Measurements from ENCODE around the gene MLLT3.
A peak's percentile ranks its signal among the peaks of the same experiment; 100 is the strongest.

MLLT3 gene

DNA sequence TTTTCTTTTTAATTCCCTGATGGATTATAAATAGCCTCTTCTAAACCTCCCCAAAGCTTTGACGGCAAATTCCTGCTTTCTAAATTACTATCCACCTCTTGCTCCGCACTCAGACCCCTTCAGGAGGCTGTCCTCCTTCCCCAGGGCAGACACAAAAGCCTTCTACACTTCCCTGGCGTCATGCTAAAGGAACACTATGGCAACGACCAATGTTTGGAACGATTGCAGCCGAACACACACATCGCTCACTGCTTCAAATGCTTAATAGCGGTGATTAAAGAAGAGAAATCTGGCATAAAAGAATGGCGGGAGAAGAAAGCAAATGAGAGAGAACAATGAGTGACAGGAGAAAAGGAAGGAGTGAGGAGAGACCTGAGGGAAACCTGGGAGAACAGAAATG is 297.3 kb downstream of the MLLT3 start:
- DNase-seq = no peak

DNA sequence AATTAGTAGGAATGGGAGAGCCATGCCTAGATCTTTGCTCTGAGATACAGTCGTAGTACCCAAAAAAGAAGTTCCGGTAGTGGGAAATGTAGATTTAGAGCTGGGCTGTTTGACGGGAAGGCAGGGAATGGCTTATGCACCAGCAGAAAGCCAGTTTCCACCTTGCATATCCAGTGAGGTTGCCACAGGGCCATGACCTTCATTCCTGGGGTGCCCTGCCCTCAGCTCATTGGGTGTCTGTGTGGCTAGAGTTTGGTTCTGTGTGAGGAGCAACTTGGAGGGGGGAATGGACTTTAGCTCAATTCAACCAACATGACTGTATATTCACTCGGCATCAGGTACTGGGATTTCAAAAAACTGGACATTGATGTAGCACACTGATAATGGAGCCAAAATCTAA is 300.1 kb downstream of the MLLT3 start:
- DNase-seq = no peak

DNA sequence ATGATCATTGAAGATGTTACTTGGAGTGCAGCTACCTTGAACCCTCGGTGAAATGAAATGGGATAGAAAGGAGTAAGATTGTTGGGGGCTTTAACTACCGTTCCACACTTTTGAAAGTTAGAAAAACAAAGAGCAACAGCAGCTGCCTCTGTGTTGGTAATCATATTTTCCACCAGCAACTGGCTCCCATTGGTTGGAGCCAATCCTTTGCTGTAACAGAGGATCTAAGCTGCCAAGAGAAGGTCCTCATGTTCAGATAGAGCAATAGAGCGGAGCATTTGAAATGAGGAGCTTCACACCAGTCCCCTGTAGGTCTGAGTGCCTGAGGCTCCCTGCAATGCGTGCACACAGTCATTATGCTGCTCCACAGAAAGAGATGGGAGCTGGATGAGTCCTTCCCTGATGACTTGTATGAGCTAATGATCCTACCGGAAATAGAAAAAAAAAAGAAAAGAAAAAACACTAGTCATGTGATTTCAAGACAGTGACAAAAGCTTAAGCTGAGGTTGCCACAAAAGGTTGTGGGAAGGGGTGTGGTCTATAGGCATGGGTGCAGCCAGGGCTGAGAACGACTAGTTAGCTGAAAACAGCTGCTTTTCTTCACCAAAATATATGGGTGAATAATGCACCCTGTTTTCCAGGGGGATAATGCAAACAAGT is 300.7 kb downstream of the MLLT3 start:
- DNase-seq = peak in 1 of 2 experiments; percentile 4

DNA sequence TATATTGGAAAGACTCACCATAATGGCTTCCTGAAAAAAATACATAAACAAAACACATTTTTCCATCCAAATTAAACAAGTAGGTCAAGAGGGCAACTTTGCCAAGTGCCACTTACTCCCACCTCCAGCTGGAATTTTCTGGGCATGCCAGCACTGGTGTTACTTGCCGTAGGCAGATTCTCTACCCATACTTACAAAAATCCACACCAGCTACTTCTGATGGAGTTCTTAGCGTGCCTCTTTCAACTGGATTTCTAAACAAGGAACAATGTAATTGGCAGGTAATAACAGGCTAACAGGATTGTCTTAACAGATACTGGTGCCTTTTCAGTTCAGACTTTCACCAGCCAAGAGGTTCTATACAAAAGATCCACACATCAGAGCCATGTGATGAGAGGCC is 301.4 kb downstream of the MLLT3 start:
- no peak for DNase-seq

DNA sequence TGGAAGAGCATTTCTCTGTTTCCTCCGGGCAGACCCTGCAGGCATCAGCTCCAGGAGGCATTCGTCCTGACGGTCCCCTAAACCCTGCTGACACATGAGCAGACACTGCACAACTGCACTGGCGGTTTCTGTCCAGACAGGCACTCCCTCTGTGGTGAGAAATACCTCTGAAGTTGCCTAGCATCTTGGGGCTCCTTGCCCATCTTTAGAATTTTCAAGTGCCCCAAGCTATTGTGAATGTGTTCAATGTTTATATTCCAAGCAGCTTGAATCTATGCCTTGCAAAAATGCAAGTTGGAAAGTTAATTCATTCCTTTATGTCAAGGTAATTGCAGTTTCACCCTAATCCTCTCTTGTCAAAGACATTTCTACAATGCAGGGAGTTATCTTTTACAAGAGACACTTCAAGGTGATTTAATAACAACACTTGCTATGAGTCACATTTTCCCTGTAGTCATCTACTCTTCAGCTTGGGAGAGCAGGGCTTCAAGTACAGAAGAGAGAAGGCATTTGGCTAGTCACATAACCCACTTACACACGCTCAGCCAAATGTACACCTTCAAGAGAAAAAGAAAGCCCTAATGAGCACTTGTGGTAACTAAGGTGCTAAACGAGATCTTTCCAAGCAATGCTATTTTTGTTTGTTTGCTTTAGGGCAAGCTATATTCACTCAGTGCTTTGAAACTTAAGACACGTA is 302.5 kb downstream of the MLLT3 start:
- DNase-seq = no peak

DNA sequence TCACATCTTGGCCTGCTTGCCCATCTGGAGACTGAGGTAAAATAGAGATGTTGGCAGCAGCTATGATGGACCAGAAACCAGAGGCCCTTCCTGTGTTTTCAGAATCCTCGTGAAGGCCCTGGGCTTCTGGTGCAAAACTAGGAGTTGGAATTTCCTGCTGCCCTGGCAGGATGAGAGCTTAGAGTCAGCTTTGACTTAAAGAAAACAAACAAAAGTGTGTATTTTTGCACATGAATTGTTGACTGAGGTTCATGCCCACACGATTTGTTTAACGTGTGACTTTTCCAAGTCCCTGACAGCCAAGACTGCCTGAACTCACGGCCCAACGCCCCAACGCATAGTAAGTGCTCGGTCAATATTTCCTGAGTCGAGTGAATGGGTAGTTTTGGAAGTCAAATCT is 303.1 kb downstream of the MLLT3 start:
- no peak for DNase-seq

DNA sequence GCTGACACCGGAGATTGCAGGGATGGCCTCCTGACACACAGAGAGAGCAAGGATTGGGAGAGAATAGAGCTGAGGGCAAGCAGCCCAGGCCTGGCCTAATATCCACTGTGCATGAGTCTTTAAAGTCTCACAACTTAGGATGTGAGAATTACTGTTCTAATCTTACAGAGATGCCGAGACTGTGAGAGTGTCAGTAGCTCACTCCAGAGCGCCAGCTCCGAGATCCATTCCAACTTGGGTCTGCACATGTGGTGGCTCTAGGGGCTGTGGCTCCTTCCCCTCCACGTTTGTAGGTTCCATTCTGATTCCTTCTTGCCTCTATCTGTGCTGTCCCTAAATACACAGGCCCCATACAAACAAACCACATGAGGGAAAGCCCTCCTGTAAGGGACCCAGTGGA is 304.6 kb downstream of the MLLT3 start:
- DNase-seq = no peak

GRCh38 chr9:20316372-20316771 is 305.9 kb downstream of the MLLT3 start:
- DNase-seq = no peak

GRCh38 chr9:20315677-20316076 is 306.6 kb downstream of the MLLT3 start:
- DNase-seq = no peak

- DNase-seq = no peak
Observed at GRCh38 chr9:20314981-20315380, 307.3 kb downstream of the MLLT3 start.

DNA sequence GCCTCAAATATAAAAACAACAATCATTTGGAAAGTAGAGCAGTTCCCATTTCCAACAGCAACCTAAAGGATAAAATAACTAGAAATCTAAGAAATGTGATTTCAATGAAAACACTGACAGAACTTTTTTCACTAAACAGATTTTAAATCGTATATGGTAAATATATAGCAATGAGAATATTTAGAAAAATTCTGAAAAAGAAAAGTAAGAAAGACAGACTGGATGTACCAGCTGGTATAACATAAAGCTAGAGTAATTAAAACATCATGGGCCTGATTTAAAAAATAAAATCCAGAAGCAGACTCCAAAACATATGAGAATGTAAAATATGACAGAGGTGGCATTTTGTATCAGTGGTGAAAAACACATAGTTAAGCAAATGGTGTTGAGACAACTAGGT is 308.9 kb downstream of the MLLT3 start:
- no peak for DNase-seq

DNA sequence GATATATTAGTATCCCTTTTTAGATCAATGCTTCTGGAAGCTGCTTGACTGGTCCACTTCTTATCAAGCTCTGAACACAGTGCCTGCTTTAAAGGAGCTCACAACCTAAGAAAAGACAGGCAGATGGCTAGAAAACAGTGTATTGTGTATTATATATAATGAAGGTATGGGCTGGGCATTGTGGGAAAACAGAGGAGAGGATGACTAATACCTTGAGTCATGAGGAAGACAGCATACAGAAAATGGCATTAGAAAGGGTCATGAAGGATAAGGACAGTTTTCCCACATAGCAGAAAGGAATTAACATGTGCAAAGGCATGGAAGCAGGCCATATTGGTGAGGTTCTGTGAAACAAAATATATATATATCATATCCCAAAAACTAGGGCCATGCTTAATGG is 309.6 kb downstream of the MLLT3 start:
- DNase-seq = no peak

DNA sequence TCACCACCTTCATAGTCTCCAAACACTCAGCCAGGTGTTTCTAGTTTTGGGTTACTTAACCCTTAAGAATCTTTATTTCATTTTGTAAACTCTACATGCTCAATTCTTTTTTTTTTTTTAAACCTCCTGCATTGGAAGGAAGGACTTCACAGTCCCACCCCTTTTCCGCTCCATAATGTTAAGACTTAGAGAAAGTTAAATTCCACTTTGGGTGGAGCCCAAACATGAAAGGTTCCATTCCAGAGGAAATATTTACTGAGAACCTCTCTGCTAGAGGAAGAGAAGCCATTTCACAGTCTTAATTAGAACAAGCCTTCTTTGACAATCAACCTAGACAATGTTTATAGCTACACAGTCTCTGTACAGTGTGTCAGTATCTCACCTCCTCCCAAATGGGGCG is 312.3 kb downstream of the MLLT3 start:
- no peak for DNase-seq

- no peak for DNase-seq
Observed at GRCh38 chr9:20309124-20309523, 313.2 kb downstream of the MLLT3 start.

GRCh38 chr9:20307621-20308020 is 314.7 kb downstream of the MLLT3 start:
- no peak for DNase-seq

DNA sequence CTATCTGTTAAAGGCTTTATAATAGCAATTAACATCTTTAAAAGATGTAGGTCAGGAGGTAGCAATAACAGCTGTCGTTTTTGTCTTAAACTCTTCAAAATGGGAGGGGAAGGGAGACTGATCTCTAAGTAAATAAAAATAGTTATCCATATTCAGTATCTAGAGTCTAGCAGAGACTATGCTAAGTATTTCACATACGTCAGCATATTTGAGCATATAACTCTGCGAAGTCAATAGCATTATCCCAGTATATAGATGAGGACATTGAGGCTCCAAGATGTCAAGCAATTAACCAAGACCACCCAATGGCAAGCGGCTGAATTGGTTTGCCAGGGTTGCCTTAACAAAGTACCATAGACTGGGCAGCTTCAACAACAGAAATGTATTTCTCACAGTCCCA is 316.8 kb downstream of the MLLT3 start:
- DNase-seq = no peak

DNA sequence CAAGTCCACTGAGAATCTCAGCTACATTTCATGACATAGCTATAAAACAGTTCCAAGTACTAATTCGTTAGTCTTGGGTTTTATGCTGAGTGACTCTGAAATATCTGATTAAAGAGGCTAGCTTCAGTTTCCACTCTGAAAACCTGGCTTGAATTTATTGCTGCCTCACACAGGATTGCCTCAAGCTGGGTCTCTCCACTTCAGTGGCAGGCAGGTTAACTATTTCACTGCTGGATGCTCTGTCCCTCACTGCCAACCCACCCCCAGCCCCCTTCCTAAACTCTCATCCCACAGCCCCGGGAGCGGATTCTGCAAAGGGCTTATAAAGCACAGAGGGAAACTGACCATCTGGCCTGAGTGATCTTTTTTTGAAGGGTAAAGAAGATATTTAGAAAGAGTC is 318.3 kb downstream of the MLLT3 start:
- DNase-seq = no peak

- no peak for DNase-seq
Observed at GRCh38 chr9:20303066-20303465, 319.2 kb downstream of the MLLT3 start.

DNA sequence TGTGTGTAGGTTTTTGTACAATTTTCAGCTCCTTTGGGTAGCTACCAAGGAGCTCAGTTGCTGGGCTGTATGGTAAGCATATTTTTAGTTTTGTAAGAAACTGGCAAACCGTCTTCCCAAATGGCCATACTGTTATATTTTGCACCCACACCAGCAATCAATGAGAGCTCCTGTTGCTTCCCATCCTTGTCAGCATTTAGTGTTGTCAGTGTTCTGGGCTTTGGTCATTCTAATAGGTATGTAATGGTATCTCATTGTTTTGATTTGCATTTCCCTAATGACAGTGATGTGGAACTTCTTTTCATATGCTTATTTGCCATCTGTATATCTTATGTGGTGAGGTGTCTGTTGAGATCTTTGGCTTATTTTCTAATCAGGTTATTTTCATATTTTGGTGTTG is 320.1 kb downstream of the MLLT3 start:
- no peak for DNase-seq

DNA sequence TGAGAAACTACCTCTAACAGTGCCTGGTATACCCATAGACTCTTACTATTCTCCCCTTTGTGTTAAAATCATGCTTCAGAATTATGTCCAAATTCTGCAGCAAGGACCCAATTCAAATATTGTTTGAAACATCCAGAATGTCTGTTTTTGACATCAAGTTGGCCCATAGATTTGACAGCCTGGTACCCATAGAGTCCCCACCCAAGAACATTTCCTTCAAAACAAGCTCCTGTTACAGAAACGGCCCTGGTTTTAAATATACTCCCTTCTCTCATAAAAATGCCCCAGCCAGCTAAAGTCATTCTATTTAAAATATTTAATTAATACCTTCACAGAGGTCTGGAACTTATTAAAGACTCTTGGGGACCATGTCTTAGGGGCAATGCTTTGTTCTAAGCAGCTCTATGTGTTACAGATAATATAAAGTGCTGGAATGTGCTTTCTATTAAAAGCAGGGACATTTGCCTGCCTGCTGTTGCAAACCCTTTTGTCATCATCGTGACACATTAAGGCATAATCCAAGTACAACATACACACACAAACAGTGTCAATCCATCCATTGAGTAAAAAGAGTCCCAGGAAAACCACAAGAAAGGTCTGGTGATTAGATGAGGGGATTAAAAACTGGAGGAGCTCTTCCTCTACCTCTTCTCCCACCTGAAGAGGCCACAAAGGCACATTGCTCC is 321.7 kb downstream of the MLLT3 start:
- DNase-seq = no peak

GRCh38 chr9:20297646-20298084 is 324.6 kb downstream of the MLLT3 start:
- no peak for DNase-seq

DNA sequence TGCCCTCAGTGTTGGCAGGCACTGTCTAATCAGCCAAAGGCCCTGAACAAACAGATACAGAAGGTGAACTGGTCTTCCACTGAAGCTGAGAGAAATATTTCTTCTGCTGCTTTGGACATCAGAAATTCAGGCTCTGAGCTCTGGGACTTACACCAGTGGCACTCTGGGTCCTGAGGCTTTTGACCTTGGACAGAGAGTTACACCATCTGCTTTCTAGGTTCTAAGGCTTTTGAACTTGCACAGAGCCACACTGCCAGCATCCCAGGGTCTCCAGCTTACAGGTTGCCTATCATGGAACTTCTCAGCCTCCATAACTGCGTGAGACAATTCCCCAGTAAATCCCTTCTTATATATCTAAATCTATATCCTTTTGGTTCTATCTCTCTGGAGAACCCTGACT is 326.7 kb downstream of the MLLT3 start:
- no peak for DNase-seq

DNA sequence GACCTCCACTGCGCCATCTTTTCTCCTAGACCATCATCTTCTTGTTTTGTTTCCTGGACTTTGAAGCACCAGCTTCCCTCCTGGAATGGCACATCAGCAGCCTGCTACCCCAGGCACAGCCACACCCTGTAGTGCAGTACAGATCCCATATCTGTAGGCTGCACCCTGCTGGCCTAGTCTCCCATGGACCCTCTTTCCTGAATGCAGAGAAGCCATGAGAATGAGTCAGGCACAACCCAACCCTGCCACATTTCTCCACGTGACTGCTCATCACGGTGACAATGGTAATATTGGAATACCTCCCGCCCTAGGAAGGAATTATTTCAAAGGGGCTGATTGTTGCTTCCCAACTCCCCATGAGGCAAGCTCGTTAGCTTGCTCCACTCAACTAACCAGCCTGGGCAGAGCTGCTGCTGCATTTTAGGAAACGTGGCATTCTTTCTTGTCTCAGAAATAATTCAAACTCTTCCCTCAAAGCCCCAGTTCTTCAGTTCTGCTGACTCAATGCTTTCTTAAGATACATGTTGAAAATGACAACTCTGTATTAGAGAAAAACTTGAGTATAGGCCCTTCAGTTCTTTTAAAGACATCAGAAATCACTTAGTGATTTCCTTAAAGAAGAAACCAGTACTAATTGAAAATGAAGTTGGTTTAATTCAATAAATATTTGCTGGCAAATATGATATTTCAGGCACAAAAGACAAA is 328.1 kb downstream of the MLLT3 start:
- no peak for DNase-seq

GRCh38 chr9:20292002-20292401 is 330.3 kb downstream of the MLLT3 start:
- no peak for DNase-seq

Measured in NCI-H2081 (cell line).